ENCODE data around the gene ONECUT2. TPM values are rescaled to one million over a fixed set of nuclear protein-coding genes. Genes with fewer than 3 reads are reported as not detected.
"Not testable (repeated sequence)": the region's sequence is repeated elsewhere in the genome, so short reads cannot be mapped to it uniquely, and the experiment has no call there.

ONECUT2 gene
- total and polyA plus RNA-seq, 2 donors = under 0.01 to 0.11 TPM

GRCh38 chr18:57498682-57499256 lies 63.6 kb downstream of the ONECUT2 start:
- 71% methylated on average over 5 of the region's 5 CpGs for WGBS
- DNase-seq (ENCODE audit: extremely low spot score) = no peak
- Histone ChIP-seq H3K36me3 (ENCODE audit: insufficient read depth) (no peaks in the 10 kb centered on the region), H3K4me1 (ENCODE audit: insufficient read depth) (no peaks in the 10 kb centered on the region), H3K27ac (ENCODE audit: low read depth) (no peak overlapping the region), H3K4me3 (ENCODE audit: low read depth, low read length) (no peak overlapping the region)

GRCh38 chr18:57502624-57503023 lies 67.5 kb downstream of the ONECUT2 start:
- no peak overlapping the region for H3K4me3 ChIP-seq (ENCODE audit: low read depth, low read length)
- H3K27ac ChIP-seq (ENCODE audit: low read depth) = no peak overlapping the region
- H3K36me3 ChIP-seq (ENCODE audit: insufficient read depth) = no peaks in the 10 kb centered on the region
- DNase-seq (ENCODE audit: extremely low spot score) = no peak
- H3K4me1 ChIP-seq (ENCODE audit: insufficient read depth) = no peaks in the 10 kb centered on the region
- WGBS = 71% methylated on average over 9 of the region's 9 CpGs

- WGBS = 38% methylated on average over 1 of the region's 1 CpG
Observed at GRCh38 chr18:57505231-57505630, 70.1 kb downstream of the ONECUT2 start.

DNA sequence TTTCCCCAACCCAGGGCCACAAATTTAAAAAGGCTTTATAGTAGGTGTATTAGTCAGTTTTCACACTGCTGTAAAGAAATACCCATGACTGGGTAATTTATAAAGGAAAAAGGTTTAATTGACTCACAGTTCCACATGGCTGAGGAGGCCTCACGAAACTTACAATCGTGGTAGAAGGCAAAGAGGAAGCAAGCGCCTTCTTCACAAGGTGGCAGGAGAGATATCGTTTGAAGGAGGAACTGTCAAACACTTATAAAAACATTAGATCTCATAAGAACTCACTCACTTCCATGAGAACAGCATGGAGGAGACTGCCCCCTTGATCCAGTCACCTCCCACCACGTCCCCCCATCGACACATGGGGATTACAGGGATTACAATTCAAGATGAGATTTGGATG lies 80.9 kb downstream of the ONECUT2 start:
- WGBS = 61% methylated on average over 6 of the region's 6 CpGs
- Histone ChIP-seq H3K4me3 (ENCODE audit: low read depth, low read length) (no peak overlapping the region), H3K36me3 (ENCODE audit: insufficient read depth) (no peaks in the 10 kb centered on the region), H3K4me1 (ENCODE audit: insufficient read depth) (no peaks in the 10 kb centered on the region), H3K27ac (ENCODE audit: low read depth) (no peak overlapping the region)
- DNase-seq (ENCODE audit: extremely low spot score) = no peak

More at GRCh38 chr18:57505231-57505630, 70.1 kb downstream of the ONECUT2 start:
- Histone ChIP-seq H3K36me3 (ENCODE audit: insufficient read depth) (no peaks in the 10 kb centered on the region), H3K4me1 (ENCODE audit: insufficient read depth) (no peaks in the 10 kb centered on the region), H3K4me3 (ENCODE audit: low read depth, low read length) (no peak overlapping the region), H3K27ac (ENCODE audit: low read depth) (no peak overlapping the region)
- DNase-seq (ENCODE audit: extremely low spot score) = no peak

GRCh38 chr18:57518533-57518932 lies 83.4 kb downstream of the ONECUT2 start:
- DNase-seq (ENCODE audit: extremely low spot score) = no peak
- no peak overlapping the region for H3K27ac ChIP-seq (ENCODE audit: low read depth)
- H3K36me3 ChIP-seq (ENCODE audit: insufficient read depth) = no peaks in the 10 kb centered on the region
- no peak overlapping the region for H3K4me3 ChIP-seq (ENCODE audit: low read depth, low read length)
- WGBS = 75% methylated on average over 10 of the region's 10 CpGs
- H3K4me1 ChIP-seq (ENCODE audit: insufficient read depth) = no peaks in the 10 kb centered on the region

DNA sequence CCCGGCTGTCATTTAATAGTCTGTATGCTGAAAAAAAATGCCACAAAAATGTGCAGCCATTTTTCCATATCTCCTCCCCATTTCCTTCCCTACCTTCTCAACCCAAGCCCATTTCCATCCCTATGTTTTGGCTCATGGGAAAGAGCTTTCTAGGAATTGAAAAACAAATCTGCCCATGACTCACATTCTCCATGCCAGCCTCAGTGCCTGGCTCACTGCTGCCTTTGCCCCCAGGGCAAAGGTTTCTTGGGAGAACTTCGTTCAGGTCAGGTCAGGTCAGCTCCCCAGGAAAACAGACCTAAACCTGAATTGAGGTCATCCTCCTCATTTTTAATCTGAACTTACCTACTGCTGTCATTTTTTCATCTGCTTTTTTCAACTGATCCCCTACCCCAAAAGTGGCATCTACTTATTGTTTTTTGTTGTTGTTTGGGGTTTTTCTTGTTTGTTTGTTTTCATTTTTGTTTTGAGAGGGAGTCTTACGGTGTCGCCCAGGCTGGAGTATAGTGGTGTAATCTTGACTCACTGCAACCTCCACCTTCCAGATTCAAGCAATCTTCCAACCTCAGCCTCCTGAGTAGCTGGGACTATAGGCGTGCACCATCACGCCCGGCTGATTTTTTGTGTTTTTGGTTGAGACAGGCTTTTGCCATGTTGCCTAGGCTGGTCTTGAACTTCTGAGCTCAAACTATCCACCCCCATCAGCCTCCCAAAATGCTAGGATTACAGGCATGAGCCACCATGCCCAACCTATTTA lies 84.7 kb downstream of the ONECUT2 start:
- H3K4me1 ChIP-seq (ENCODE audit: insufficient read depth) = no peaks in the 10 kb centered on the region
- no peak overlapping the region for H3K4me3 ChIP-seq (ENCODE audit: low read depth, low read length)
- no peak overlapping the region for H3K27ac ChIP-seq (ENCODE audit: low read depth)
- no peaks in the 10 kb centered on the region for H3K36me3 ChIP-seq (ENCODE audit: insufficient read depth)
- WGBS = 61% methylated on average over 7 of the region's 7 CpGs
- no peak for DNase-seq (ENCODE audit: extremely low spot score)

DNA sequence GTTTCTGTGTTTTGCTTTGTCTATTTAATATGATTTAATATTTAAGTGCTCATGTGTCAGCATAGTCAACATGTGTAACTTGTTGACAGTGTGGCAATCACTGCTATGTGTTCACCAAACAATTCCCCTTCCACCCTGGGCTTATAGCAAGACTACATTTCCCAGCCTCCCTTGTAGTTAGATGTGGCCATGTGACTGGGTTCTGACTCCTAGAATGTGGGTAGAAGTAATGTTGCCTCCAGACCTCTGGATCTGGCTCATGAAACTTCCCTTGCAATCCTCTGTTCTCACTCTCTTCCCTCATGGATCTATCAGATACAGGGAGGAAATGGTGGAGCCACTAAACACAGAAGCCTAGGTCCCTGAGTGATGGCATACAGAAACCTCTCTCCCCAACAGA lies 87.2 kb downstream of the ONECUT2 start:
- H3K4me1 ChIP-seq (ENCODE audit: insufficient read depth); DNase-seq (ENCODE audit: extremely low spot score): not testable (repeated sequence)

DNA sequence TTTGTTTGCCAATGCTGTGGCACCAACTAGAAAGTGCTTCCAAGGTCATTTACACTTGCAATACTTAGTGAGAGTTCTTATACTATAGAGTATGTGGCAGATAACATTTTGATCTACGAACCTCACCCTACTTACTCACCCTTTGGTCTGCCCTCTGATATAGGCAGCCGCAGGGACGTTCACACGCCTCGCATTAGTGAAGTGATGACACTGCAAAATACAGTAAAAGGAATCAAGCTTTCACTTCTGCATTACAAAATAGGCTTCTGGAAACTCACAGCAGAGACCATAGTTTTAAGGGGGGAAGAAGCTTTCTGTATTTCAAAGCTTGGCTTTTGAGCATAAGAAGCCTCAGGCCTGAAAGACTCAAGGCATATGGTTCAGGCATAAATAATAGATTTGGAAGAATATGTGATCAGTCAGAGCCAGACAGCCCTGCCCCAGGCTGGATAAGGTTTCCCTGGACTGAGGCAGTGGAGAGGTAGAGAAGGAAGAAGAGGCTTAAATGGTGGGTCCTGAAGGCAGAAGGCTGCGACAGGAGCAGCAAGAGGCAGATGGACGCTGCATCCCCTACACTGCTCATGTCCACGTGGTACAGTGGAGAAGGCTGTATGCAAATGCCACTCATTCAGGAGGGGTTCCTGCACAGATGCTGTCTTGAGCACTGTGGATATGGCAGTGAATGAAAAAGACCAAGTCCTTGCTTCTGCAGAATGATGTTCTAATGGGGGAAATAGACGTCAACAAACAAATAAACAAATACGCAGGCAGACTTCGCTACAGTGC lies 88.2 kb downstream of the ONECUT2 start:
- no peak for DNase-seq (ENCODE audit: extremely low spot score)
- no peak overlapping the region for H3K4me3 ChIP-seq (ENCODE audit: low read depth, low read length)
- H3K36me3 ChIP-seq (ENCODE audit: insufficient read depth) = no peaks in the 10 kb centered on the region
- 79% methylated on average over 11 of the region's 11 CpGs for WGBS
- no peaks in the 10 kb centered on the region for H3K4me1 ChIP-seq (ENCODE audit: insufficient read depth)
- H3K27ac ChIP-seq (ENCODE audit: low read depth) = no peak overlapping the region

More for the DNA sequence above, 87.2 kb downstream of the ONECUT2 start:
- not testable (repeated sequence) for H3K27ac ChIP-seq (ENCODE audit: low read depth); H3K36me3 ChIP-seq (ENCODE audit: insufficient read depth); H3K4me3 ChIP-seq (ENCODE audit: low read depth, low read length)

GRCh38 chr18:57527556-57528229 lies 92.5 kb downstream of the ONECUT2 start:
- no peak overlapping the region for H3K27ac ChIP-seq (ENCODE audit: low read depth)
- H3K4me3 ChIP-seq (ENCODE audit: low read depth, low read length) = no peak overlapping the region
- no peaks in the 10 kb centered on the region for H3K36me3 ChIP-seq (ENCODE audit: insufficient read depth)
- H3K4me1 ChIP-seq (ENCODE audit: insufficient read depth) = no peaks in the 10 kb centered on the region
- WGBS = 66% methylated on average over 13 of the region's 13 CpGs
- no peak for DNase-seq (ENCODE audit: extremely low spot score)

GRCh38 chr18:57529151-57529550 lies 94.0 kb downstream of the ONECUT2 start:
- DNase-seq (ENCODE audit: extremely low spot score) = no peak
- Histone ChIP-seq H3K4me3 (ENCODE audit: low read depth, low read length) (no peak overlapping the region), H3K36me3 (ENCODE audit: insufficient read depth) (no peaks in the 10 kb centered on the region), H3K27ac (ENCODE audit: low read depth) (no peak overlapping the region), H3K4me1 (ENCODE audit: insufficient read depth) (no peaks in the 10 kb centered on the region)
- WGBS = 77% methylated on average over 7 of the region's 7 CpGs

GRCh38 chr18:57533006-57533867 lies 98.1 kb downstream of the ONECUT2 start:
- no peak for DNase-seq (ENCODE audit: extremely low spot score)

DNA sequence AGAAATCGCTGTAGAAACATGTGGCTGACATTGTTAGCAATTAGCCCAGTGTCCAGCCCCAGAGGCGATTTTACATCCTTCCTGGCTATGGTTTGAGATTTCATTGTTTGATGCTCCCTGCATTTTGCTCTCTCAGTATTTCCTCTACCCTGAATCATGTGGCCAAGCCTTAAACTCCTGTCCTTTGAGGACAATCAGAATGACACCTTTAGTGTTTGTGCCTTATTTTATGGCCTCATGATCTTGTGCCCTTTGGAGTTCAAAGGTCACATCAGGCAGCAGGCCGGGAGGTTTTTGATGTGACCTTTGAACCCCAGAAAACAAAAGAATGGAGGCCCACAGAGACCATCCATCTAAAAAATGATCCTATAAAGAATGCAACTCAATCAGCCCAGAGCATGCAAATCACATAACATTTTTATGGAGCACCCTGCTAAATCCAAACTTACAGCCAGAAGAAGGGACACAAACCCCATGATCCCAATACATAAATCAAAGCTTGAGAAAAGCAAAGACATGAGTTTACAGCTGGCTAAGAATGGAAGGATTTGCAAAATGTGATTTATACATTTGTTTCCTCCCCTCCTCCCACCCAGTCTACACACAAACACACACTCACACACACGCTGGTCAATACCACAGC lies 98.8 kb downstream of the ONECUT2 start:
- H3K36me3 ChIP-seq (ENCODE audit: insufficient read depth) = no peaks in the 10 kb centered on the region
- H3K27ac ChIP-seq (ENCODE audit: low read depth) = no peak overlapping the region
- H3K4me3 ChIP-seq (ENCODE audit: low read depth, low read length) = no peak overlapping the region
- WGBS = 49% methylated on average over 4 of the region's 4 CpGs
- no peak for DNase-seq (ENCODE audit: extremely low spot score)
- H3K4me1 ChIP-seq (ENCODE audit: insufficient read depth) = no peaks in the 10 kb centered on the region

More at GRCh38 chr18:57533006-57533867, 98.1 kb downstream of the ONECUT2 start:
- Histone ChIP-seq H3K27ac (ENCODE audit: low read depth) (no peak overlapping the region), H3K36me3 (ENCODE audit: insufficient read depth) (no peaks in the 10 kb centered on the region), H3K4me3 (ENCODE audit: low read depth, low read length) (no peak overlapping the region), H3K4me1 (ENCODE audit: insufficient read depth) (no peaks in the 10 kb centered on the region)
- 26% methylated on average over 16 of the region's 16 CpGs for WGBS

All from urinary bladder (tissue), 4 donors.